GM23338 (cell line): ENCODE results near the gene RYR3. TPM values are rescaled to one million over a fixed set of nuclear protein-coding genes. Genes with fewer than 3 reads are reported as not detected.

Experiments used
- ATAC-seq: fragments of 200-7000 bp; cut with Tn5 transposase; 3 replicates; pipeline ENCODE4 v1.9.1; 2020
- DNase-seq: peaks from one replicate; pipeline ENCODE4 v3.0.0-alpha.2; 2015; ENCODE audit warnings: low spot score
- H2AFZ ChIP-seq: fragments of 200-600 bp; sonication (generic); 2 replicates; pipeline ENCODE4 v1.8.0; 2016; ENCODE audit warnings: antibody characterized with exemption, mild to moderate bottlenecking, moderate library complexity
- H3F3A ChIP-seq: fragments of 200-600 bp; sonication (generic); replicated peaks from 2 replicates; pipeline ENCODE4 v1.8.0; 2017; ENCODE audit warnings: antibody characterized with exemption, mixed run types, low read depth
- H3K27ac ChIP-seq: fragments of 200-600 bp; sonication (generic); 2 replicates; pipeline ENCODE4 v1.6.1; 2016; ENCODE audit warnings: low read depth
- H3K27me3 ChIP-seq: fragments of 200-600 bp; sonication (generic); 2 replicates; pipeline ENCODE4 v1.8.0; 2016; ENCODE audit warnings: mild to moderate bottlenecking, mixed run types, moderate library complexity; ENCODE audit not compliant: insufficient read depth
- H3K36me3 ChIP-seq: fragments of 200-600 bp; sonication (generic); 2 replicates; pipeline ENCODE4 v1.8.0; 2016; ENCODE audit warnings: mild to moderate bottlenecking; ENCODE audit not compliant: insufficient read depth
- H3K4me1 ChIP-seq: fragments of 200-600 bp; sonication (generic); 2 replicates; pipeline ENCODE4 v1.8.0; 2016; ENCODE audit warnings: mild to moderate bottlenecking, moderate library complexity; ENCODE audit not compliant: insufficient read depth
- H3K4me2 ChIP-seq: fragments of 200-600 bp; sonication (generic); 2 replicates; pipeline ENCODE4 v1.7.1; 2017; ENCODE audit warnings: mixed run types
- H3K4me3 ChIP-seq: fragments of 200-600 bp; sonication (generic); 2 replicates; pipeline ENCODE4 v1.6.1; 2016; ENCODE audit warnings: mixed run types
- H3K79me2 ChIP-seq: fragments of 200-600 bp; sonication (generic); replicated peaks from 2 replicates; pipeline ENCODE4 v1.8.0; 2017; ENCODE audit warnings: mild to moderate bottlenecking; ENCODE audit not compliant: insufficient read depth
- H3K9me2 ChIP-seq: fragments of 200-600 bp; sonication (generic); 2 replicates; pipeline ENCODE4 v1.8.0; 2017; ENCODE audit not compliant: insufficient read depth
- H4K20me1 ChIP-seq: fragments of 200-600 bp; sonication (generic); replicated peaks from 2 replicates; pipeline ENCODE4 v1.8.0; 2017; ENCODE audit warnings: mild to moderate bottlenecking; ENCODE audit not compliant: insufficient read depth
- H3K27ac Mint-ChIP-seq: 2 replicates; pipeline ENCODE4 v1.8.0; 2020; ENCODE audit warnings: inconsistent platforms, mild to moderate bottlenecking, moderate library complexity, mixed read lengths
- H3K27me3 Mint-ChIP-seq: 3 replicates; pipeline ENCODE4 v1.8.0; 2022; ENCODE audit warnings: low read depth, mild to moderate bottlenecking, moderate library complexity, mixed read lengths, inconsistent platforms; ENCODE audit not compliant: insufficient read depth, poor library complexity
- H3K36me3 Mint-ChIP-seq: 3 replicates; pipeline ENCODE4 v1.8.0; 2021; ENCODE audit warnings: low read depth, mild to moderate bottlenecking, inconsistent platforms, moderate library complexity, mixed read lengths
- H3K4me1 Mint-ChIP-seq: 3 replicates; pipeline ENCODE4 v1.8.0; 2020; ENCODE audit warnings: mild to moderate bottlenecking, inconsistent platforms, mixed read lengths
- H3K4me3 Mint-ChIP-seq: 3 replicates; pipeline ENCODE4 v1.8.0; 2021; ENCODE audit warnings: moderate library complexity, mild to moderate bottlenecking, inconsistent platforms, mixed read lengths
- H3K9me3 Mint-ChIP-seq: 3 replicates; pipeline ENCODE4 v1.8.0; 2020; ENCODE audit warnings: moderate library complexity, mild to moderate bottlenecking, inconsistent platforms, mixed read lengths
- CREB1 ChIP-seq: fragments of 250-450 bp; sonication (Bioruptor Pico); IDR thresholded peaks from 2 replicates; pipeline ENCODE4 v1.5.0; 2020; ENCODE audit warnings: low read depth, mild to moderate bottlenecking, moderate library complexity
- ETS1 ChIP-seq: IDR thresholded peaks from 2 replicates; pipeline ENCODE4 v1.6.1; 2016; ENCODE audit warnings: antibody characterized with exemption
- EZH2 ChIP-seq: fragments of 200-600 bp; sonication (generic); IDR thresholded peaks from one replicate; pipeline ENCODE4 v1.8.0; 2017; ENCODE audit warnings: antibody characterized with exemption, mild to moderate bottlenecking, low read depth; ENCODE audit not compliant: unreplicated experiment
- EZH2phosphoT487 ChIP-seq: fragments of 200-600 bp; sonication (generic); IDR thresholded peaks from one replicate; pipeline ENCODE4 v1.8.1; 2018; ENCODE audit warnings: antibody characterized with exemption; ENCODE audit not compliant: unreplicated experiment
- JUNB ChIP-seq: IDR thresholded peaks from one replicate; pipeline ENCODE4 v1.6.1; 2016; ENCODE audit warnings: antibody characterized with exemption; ENCODE audit not compliant: unreplicated experiment
- NANOG ChIP-seq: IDR thresholded peaks from 2 replicates; pipeline ENCODE4 v1.6.1; 2016; ENCODE audit warnings: antibody characterized with exemption, borderline replicate concordance
- POLR2AphosphoS5 ChIP-seq: IDR thresholded peaks from 2 replicates; pipeline ENCODE4 v1.6.1; 2016; ENCODE audit warnings: antibody characterized with exemption, low read depth
- STAT1 ChIP-seq: IDR thresholded peaks from one replicate; pipeline ENCODE4 v1.6.1; 2016; ENCODE audit warnings: antibody characterized with exemption; ENCODE audit not compliant: unreplicated experiment
- ZNF114 ChIP-seq: fragments of 250-450 bp; sonication (Bioruptor Pico); IDR thresholded peaks from 2 replicates; pipeline ENCODE4 v1.5.0; 2020; ENCODE audit warnings: mild to moderate bottlenecking, moderate library complexity
- ZNF331 ChIP-seq: fragments of 250-450 bp; sonication (Bioruptor Pico); IDR thresholded peaks from 2 replicates; pipeline ENCODE4 v1.5.0; 2020; ENCODE audit warnings: low read depth, mild to moderate bottlenecking, moderate library complexity
- polyA plus RNA-seq: library from polyadenylated mRNA; unstranded; fragments of >200 nt; fragmentation: Nextera tagmentation; extraction: Ambion mirVana; gene quantifications from 2 replicates; pipeline ENCODE4 v1.2.1, GENCODE V29; 2016
- total RNA-seq: library from RNA; depleted of rRNA; stranded (reverse); fragments of >200 nt; shearing (Covaris generic); gene quantifications from 2 replicates; pipeline ENCODE4 v1.2.3, GENCODE V29; 2014
- TF ChIP-seq, protein P1 (sequence below): fragments of 250-450 bp; sonication (Bioruptor Pico); IDR thresholded peaks from 2 replicates; pipeline ENCODE4 v1.5.0; 2020; ENCODE audit warnings: mild to moderate bottlenecking, moderate library complexity
- TF ChIP-seq, protein P2 (sequence below), 2 experiments: fragments of 200-600 bp in 1 of 2; sonication (generic) in 1 of 2; conservative IDR thresholded peaks; 2 replicates each; pipeline versions ENCODE4 v1.5.1 to v1.6.1; 2016 to 2017; ENCODE audit warnings: antibody characterized with exemption in 2 of 2, low read depth in 2 of 2, mild to moderate bottlenecking in 2 of 2, moderate library complexity in 1 of 2
- TF ChIP-seq, protein P3 (sequence below): IDR thresholded peaks from one replicate; pipeline ENCODE4 v1.6.1; 2018; ENCODE audit warnings: antibody characterized with exemption; ENCODE audit not compliant: unreplicated experiment

The RYR3 gene
- total and polyA plus RNA-seq, 2 experiments from 2014 or later: 1.1 to 1.2 TPM

DNA sequence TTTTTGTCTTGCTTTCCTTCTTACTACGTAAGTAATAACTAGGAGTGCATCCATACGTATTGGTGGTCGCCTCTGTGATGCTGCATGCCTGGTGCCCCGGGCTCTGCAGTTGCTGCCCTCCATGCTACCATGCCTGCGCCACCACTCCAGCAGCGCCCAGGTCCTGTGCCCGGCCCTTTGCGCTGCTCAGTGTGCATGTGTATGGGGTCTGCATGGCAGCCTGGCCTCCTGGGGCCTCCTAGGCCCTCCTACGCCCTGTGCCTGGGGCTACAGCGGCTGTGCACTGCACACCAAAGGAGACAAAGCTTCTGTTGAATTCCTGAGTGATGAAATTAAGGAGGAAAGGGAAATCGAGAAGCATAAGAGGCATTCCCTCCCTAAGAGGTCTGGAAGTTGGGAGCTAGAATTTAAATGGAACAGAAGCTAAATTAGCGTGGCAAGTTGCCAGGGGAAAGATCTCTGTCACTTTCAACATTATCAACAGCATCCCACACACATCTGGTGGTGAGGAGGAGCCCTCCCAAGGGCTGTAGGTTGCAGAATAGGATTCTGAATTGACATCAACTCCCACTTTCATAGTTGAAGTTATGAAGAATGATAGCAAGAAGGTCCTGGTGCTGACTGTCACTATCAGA is 382.5 kb downstream of the RYR3 start:
- ATAC-seq: no peak
- H3K27me3 ChIP-seq: no peaks in the 10 kb centered on the region
- Mint-ChIP-seq H3K9me3 (no peaks in the 10 kb centered on the region), H3K27ac (no peak overlapping the region), H3K36me3 (no peaks in the 10 kb centered on the region), H3K27me3 (peaks cover 2% of the 10 kb centered on the region), H3K4me3 (no peak overlapping the region), H3K4me1 (no peaks in the 10 kb centered on the region)
- DNase-seq: no peak
- H3K4me2 ChIP-seq: no peak overlapping the region
- H2AFZ ChIP-seq: no peak overlapping the region
- no peaks in the 10 kb centered on the region for H3K79me2 ChIP-seq
- no peak overlapping the region for H3K4me3 ChIP-seq
- H4K20me1 ChIP-seq: no peaks in the 10 kb centered on the region
- H3K9me2 ChIP-seq: no peaks in the 10 kb centered on the region
- no peak overlapping the region for H3K27ac ChIP-seq
- TF ChIP-seq STAT1: no peak
- no peak for TF ChIP-seq EZH2phosphoT487
- TF ChIP-seq CREB1 (CRISPR knock-in tag): no peak
- TF ChIP-seq, protein P1, sequence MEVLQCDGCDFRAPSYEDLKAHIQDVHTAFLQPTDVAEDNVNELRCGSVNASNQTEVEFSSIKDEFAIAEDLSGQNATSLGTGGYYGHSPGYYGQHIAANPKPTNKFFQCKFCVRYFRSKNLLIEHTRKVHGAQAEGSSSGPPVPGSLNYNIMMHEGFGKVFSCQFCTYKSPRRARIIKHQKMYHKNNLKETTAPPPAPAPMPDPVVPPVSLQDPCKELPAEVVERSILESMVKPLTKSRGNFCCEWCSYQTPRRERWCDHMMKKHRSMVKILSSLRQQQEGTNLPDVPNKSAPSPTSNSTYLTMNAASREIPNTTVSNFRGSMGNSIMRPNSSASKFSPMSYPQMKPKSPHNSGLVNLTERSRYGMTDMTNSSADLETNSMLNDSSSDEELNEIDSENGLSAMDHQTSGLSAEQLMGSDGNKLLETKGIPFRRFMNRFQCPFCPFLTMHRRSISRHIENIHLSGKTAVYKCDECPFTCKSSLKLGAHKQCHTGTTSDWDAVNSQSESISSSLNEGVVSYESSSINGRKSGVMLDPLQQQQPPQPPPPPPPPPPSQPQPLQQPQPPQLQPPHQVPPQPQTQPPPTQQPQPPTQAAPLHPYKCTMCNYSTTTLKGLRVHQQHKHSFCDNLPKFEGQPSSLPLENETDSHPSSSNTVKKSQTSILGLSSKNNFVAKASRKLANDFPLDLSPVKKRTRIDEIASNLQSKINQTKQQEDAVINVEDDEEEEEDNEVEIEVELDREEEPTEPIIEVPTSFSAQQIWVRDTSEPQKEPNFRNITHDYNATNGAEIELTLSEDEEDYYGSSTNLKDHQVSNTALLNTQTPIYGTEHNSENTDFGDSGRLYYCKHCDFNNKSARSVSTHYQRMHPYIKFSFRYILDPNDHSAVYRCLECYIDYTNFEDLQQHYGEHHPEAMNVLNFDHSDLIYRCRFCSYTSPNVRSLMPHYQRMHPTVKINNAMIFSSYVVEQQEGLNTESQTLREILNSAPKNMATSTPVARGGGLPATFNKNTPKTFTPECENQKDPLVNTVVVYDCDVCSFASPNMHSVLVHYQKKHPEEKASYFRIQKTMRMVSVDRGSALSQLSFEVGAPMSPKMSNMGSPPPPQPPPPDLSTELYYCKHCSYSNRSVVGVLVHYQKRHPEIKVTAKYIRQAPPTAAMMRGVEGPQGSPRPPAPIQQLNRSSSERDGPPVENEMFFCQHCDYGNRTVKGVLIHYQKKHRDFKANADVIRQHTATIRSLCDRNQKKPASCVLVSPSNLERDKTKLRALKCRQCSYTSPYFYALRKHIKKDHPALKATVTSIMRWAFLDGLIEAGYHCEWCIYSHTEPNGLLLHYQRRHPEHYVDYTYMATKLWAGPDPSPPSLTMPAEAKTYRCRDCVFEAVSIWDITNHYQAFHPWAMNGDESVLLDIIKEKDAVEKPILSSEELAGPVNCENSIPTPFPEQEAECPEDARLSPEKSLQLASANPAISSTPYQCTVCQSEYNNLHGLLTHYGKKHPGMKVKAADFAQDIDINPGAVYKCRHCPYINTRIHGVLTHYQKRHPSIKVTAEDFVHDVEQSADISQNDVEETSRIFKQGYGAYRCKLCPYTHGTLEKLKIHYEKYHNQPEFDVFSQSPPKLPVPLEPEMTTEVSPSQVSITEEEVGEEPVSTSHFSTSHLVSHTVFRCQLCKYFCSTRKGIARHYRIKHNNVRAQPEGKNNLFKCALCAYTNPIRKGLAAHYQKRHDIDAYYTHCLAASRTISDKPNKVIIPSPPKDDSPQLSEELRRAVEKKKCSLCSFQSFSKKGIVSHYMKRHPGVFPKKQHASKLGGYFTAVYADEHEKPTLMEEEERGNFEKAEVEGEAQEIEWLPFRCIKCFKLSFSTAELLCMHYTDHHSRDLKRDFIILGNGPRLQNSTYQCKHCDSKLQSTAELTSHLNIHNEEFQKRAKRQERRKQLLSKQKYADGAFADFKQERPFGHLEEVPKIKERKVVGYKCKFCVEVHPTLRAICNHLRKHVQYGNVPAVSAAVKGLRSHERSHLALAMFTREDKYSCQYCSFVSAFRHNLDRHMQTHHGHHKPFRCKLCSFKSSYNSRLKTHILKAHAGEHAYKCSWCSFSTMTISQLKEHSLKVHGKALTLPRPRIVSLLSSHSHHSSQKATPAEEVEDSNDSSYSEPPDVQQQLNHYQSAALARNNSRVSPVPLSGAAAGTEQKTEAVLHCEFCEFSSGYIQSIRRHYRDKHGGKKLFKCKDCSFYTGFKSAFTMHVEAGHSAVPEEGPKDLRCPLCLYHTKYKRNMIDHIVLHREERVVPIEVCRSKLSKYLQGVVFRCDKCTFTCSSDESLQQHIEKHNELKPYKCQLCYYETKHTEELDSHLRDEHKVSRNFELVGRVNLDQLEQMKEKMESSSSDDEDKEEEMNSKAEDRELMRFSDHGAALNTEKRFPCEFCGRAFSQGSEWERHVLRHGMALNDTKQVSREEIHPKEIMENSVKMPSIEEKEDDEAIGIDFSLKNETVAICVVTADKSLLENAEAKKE (CRISPR knock-in tag): no peak
- TF ChIP-seq EZH2: no peak
- TF ChIP-seq JUNB: no peak
- TF ChIP-seq, protein P2, sequence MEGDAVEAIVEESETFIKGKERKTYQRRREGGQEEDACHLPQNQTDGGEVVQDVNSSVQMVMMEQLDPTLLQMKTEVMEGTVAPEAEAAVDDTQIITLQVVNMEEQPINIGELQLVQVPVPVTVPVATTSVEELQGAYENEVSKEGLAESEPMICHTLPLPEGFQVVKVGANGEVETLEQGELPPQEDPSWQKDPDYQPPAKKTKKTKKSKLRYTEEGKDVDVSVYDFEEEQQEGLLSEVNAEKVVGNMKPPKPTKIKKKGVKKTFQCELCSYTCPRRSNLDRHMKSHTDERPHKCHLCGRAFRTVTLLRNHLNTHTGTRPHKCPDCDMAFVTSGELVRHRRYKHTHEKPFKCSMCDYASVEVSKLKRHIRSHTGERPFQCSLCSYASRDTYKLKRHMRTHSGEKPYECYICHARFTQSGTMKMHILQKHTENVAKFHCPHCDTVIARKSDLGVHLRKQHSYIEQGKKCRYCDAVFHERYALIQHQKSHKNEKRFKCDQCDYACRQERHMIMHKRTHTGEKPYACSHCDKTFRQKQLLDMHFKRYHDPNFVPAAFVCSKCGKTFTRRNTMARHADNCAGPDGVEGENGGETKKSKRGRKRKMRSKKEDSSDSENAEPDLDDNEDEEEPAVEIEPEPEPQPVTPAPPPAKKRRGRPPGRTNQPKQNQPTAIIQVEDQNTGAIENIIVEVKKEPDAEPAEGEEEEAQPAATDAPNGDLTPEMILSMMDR (conservative IDR thresholded peaks at IDR 0.05; ENCODE audit: low read depth in 2 of 2): no peak
- TF ChIP-seq, protein P3, sequence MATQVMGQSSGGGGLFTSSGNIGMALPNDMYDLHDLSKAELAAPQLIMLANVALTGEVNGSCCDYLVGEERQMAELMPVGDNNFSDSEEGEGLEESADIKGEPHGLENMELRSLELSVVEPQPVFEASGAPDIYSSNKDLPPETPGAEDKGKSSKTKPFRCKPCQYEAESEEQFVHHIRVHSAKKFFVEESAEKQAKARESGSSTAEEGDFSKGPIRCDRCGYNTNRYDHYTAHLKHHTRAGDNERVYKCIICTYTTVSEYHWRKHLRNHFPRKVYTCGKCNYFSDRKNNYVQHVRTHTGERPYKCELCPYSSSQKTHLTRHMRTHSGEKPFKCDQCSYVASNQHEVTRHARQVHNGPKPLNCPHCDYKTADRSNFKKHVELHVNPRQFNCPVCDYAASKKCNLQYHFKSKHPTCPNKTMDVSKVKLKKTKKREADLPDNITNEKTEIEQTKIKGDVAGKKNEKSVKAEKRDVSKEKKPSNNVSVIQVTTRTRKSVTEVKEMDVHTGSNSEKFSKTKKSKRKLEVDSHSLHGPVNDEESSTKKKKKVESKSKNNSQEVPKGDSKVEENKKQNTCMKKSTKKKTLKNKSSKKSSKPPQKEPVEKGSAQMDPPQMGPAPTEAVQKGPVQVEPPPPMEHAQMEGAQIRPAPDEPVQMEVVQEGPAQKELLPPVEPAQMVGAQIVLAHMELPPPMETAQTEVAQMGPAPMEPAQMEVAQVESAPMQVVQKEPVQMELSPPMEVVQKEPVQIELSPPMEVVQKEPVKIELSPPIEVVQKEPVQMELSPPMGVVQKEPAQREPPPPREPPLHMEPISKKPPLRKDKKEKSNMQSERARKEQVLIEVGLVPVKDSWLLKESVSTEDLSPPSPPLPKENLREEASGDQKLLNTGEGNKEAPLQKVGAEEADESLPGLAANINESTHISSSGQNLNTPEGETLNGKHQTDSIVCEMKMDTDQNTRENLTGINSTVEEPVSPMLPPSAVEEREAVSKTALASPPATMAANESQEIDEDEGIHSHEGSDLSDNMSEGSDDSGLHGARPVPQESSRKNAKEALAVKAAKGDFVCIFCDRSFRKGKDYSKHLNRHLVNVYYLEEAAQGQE: no peak
- TF ChIP-seq NANOG: no peak
- no peak for TF ChIP-seq POLR2AphosphoS5
- no peak for TF ChIP-seq ZNF331 (CRISPR knock-in tag)
- no peak for TF ChIP-seq ZNF114 (CRISPR knock-in tag)
- no peak for TF ChIP-seq ETS1
- no peaks in the 10 kb centered on the region for H3F3A ChIP-seq
- H3K4me1 ChIP-seq: no peaks in the 10 kb centered on the region
- no peaks in the 10 kb centered on the region for H3K36me3 ChIP-seq
